Middle frontal gyrus (tissue), 1 donor: ENCODE data around the gene PHF3.
A peak's percentile ranks its signal among the peaks of the same experiment; 100 is the strongest.

Experiments used
- DNase-seq: peaks from one replicate; pipeline ENCODE4 v3.0.0-alpha.2; 2015; ENCODE audit warnings: low spot score; ENCODE audit errors: extremely low spot score

The PHF3 gene, protein sequence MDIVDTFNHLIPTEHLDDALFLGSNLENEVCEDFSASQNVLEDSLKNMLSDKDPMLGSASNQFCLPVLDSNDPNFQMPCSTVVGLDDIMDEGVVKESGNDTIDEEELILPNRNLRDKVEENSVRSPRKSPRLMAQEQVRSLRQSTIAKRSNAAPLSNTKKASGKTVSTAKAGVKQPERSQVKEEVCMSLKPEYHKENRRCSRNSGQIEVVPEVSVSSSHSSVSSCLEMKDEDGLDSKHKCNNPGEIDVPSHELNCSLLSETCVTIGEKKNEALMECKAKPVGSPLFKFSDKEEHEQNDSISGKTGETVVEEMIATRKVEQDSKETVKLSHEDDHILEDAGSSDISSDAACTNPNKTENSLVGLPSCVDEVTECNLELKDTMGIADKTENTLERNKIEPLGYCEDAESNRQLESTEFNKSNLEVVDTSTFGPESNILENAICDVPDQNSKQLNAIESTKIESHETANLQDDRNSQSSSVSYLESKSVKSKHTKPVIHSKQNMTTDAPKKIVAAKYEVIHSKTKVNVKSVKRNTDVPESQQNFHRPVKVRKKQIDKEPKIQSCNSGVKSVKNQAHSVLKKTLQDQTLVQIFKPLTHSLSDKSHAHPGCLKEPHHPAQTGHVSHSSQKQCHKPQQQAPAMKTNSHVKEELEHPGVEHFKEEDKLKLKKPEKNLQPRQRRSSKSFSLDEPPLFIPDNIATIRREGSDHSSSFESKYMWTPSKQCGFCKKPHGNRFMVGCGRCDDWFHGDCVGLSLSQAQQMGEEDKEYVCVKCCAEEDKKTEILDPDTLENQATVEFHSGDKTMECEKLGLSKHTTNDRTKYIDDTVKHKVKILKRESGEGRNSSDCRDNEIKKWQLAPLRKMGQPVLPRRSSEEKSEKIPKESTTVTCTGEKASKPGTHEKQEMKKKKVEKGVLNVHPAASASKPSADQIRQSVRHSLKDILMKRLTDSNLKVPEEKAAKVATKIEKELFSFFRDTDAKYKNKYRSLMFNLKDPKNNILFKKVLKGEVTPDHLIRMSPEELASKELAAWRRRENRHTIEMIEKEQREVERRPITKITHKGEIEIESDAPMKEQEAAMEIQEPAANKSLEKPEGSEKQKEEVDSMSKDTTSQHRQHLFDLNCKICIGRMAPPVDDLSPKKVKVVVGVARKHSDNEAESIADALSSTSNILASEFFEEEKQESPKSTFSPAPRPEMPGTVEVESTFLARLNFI (N-terminal part only)

DNA sequence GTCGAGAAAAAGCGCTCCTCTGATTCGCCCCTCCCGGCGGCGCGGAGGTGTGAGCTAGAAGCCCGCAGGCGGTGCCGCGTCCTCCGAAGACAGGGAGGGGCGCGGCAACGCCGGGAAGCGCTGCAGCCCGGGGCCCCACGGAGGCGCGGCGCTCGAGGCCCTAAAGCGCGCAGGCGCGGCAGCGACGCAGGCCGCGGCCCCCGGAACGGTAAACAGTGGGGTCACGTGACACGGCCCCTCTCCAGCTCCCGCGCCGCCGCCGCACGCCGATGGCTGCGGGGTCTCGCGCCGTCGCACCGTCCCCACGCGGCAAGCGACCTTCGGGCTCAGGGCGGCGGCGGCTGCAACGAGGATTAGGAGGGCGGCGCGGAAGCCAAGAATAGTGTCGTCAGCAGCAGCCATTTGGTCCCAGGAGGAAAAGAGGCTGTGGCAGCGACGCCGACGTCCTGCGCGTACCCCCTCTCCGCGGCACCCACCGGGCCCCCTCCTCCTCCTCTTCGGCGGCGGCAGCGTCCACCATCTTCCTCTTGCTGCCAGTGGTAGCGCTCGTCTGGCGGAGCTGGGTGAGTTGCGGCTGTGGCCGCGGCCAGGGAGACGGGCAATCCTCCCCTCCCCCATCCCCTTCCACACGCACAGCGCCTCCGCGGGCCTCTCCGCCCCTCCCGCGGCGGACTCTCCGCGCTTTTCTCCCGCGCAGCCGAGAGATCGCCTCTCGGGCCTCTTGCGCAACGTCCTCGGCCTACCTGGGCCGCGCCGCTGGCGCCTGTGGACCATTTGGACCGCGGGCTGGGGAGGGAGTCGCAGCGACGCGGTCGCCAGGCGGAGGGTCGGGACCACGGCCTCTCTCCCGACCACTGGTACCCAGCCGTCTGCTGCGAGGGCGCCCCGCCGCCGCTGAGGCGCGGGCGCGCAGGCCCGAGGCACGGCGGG, at the start of gene PHF3:
TSS of gene PHF3 (plus strand) at position 215 of the 930 bp plus-strand sequence. CDS start 10,750 bp downstream, outside the sequence.
- peak; percentile 80 for DNase-seq

DNA sequence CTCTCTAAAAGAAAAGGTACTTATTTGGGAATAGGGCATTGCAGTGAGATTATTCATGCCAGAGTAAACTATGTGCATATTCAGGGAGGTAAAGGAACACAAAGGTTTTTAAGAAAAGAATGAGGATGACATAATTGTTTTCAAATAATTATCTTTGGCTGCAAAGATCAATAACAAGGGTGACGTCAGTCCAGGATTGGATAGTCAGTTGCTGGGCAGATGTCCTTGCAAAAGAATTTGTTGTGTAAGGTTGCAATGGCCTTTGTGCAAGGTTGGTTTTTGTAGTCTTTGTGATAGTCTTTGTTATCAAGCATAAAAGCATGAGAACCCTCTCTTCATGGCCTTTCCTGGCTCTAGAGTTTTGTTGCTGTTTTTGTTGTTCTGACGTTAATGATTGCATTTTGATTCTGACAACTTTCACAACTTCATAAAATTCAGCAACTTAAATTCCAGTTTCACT, 45.6 kb upstream of the PHF3 start:
- no peak for DNase-seq

DNA sequence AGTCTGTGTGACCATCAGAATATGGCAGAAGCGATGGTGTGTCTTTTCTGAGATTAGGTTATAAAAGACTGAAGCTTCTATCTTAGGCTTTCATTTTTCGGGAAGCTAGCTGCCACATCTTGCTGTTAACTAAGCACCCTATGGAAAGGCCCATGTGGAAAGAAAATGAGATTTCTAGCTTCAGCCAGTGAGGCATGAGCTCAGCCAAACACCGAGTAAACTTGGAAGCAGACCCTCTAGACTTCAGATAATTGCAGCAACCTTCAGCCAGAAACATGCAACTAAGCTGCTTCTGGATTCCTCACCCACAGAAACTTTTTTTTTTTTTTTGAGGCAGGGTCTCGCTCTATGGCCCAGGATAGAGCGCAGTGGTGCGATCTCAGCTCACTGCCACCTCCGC, 42.7 kb upstream of the PHF3 start:
- no peak for DNase-seq

DNA sequence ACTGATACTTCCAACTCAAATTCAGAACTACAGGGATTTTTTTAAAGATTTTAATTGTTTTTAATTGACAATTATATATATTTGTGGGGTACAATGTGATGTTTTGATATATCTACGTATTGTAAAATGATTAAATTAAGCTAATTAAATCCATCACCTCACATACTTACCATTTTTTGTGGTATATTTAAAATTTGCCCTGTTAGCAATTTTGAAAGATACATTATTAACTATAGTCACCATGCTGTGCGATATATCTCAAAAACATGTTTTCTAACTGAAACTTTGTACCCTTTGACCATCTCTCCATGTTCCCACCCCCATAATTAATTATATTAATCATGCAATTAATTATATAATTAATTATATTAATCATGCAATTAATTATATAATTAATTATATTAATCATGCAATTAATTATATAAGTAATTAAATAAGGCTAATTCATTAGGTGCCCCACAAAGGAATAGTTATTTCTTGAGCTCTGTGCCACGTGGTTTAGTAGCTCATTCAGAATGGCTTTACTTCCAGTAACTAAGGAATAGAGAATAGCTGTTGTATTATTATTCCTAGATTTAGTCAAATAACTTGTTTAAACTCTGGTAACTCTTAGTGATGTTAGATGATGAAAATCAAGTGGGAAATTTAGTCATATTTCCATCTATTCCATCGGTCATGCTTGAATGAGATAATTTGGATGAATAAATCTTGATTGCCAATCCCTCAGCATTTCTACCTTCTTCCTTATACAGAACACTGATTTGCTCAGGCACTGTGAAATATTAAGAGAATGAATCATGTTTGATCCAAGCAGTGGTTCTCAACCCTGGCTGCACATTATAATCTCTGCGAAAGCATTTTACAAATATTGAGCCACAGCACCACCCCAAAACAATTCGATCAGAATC, 38.2 kb upstream of the PHF3 start:
- no peak for DNase-seq

DNA sequence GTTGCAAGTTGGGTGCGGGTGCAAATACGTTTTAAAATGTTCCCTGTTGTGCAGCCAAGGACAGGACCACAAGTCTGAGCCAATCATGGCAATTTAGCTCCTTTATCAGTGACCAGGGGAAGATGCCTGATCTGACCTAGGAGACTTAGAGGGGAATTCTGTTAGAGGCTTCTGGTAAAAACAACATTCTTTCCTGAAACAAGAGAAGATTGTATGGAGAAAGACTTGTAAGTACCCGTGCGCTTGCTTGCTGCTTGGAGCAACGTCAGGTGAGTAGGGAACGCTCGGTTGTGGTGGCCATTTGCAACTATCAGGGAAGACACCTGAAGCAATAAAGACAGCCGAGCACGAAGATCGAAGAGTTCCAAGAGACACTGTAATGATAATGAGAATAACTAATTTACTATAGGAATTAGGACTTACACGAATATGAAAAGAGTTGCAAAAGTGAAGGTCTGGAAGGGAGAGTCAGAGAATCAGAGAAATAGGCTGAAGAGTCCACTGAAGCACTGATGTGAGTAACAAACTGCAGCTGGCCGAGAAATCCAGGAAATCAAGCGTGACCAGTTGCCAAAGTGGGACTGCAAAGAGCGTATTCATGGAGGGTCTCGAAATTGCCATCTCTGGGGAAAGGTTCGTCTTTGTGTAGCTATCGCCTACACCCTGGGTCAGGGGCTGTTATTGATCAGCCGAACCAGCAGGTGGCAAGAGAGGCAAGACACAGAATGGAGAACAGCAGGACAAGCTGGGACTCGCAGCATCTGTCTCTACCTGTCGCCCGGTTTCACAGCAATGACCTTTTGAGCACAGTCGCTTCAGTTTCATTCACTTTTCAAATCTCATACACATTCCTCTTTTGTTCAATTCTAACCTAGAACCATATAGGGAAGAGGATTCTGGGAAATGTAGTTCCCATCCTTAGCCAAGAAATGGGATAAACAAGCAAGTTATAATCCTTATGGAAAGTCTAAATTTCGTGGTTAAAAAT, 37.3 kb upstream of the PHF3 start:
- peak; percentile 56 for DNase-seq

DNA sequence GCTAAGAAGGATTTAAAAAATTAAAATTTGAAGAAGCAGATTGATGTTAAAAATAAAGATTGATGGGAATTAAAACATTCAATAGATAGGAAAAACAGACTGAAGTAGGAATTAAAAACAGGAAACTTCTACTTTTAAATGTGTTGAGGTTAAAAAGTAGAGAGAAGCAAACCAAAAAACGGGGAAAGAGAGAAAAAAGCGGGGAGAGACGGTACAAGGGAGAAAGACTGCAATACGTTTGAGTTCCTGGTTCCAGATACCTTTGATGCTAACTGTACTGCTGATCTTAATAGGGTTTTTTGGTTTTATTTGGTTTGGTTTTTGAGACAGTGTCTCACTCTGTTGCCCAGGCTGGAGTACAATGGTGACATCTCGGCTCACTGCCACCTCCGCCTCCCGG, 36.4 kb upstream of the PHF3 start:
- DNase-seq, result no peak

DNA sequence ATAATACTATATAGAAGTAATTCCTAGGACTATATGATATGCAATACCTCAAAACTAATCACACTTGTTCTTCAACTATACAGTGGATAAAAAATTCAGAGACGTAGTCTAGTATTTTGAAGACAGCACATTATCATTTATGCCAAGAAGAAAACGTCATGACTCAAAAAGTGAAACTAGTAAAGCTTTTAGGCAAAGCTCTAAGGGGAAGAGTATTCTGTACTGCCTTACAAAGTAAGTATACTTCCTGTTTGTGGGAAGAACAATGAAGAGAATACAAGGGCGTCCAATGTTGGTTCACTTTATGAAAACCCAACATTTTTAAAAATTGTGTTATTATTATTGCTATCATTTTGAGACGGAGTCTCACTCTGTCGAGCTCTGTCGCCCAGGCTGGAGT, 35.5 kb upstream of the PHF3 start:
- DNase-seq, result no peak

DNA sequence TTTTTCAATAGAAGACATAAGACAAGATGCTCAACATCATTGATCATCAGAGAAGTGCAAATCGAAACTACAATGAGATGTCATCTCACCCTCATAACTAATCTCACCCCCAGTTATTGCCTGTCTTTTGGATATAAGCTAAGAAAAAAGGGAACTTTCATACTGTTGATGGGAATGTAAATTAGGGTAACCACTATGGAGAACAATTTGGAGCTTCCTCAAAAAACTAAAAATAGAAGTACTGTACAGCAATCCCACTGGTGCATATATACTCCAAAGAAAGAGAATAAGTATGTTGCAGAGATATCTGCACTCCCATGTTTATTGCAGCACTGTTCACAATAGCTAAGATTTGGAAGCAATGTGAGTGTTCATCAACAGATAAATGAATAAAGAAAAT, 26.4 kb upstream of the PHF3 start:
- DNase-seq, result no peak

DNA sequence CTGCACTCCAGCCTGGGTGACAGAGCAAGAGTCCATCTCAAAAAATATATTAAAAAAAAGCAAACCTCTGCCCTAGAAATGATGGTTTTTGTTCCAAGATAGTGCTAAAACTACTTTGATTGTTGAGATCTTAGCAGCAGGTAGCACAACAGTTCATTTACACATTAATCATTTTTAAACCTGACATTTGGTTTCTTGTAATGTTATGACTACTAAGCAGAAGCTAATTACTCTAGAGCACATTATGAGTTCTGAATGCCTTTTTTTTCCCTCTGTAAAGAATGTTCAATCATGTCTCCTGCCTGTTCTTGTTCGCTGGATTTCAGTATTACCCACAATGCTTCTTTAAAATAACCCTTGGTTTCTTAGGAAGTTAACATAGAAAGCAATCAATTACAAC, 24.7 kb upstream of the PHF3 start:
- DNase-seq, result no peak

DNA sequence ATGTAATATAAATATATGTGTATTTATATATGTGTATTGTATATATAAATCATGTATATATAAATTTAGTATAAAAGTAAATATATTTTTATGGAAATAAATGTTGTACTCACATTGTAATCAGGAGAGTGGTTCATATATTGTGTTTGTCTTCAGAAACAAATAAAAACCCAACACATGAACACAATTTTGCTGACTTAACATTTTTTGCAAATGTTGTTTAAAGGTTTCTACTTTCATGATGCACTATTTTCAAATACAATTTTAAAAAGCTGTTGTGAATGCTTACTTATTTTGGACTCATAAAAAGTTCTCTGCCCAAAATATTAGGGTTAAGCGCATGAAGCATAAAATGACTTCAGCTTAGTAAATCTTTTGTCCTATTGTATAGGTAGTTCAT, 24.0 kb upstream of the PHF3 start:
- DNase-seq, result no peak

DNA sequence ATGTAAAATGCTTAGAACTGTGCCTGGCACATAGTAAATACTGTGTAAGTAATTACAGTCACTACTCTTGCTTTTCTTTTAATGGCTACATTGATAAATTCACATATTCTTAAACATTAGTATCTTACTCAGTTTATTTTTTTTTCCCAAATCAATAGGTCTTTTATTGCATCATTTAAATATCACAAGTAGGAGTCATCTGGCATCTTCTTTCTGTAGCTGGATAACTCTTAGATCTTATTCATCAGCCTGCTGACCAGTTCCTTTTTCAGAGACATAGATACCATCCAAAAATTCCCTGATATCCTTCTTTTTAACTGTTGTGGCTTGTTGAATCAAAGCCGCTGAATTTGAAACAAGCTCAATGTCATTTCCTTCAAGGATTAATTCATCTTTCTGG, 20.0 kb upstream of the PHF3 start:
- no peak for DNase-seq

DNA sequence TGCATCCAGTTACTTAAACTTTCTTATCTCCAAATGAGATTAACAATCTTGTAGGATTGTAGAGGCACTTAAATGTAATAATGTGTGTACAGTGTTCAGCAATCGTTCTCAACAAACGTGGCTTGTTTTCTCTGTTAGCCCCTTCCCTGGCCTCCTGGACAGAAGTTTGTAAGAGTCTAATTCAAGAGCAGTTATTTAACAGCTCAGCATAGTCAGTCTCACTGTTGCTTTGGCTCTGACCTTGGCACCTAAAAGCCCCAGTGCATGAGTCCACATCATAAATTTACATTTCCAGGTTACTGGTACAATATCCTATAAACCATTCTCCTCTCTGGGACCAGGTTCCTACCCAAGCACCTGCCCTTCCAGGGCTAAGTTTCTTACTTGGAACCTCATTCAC, 11.5 kb upstream of the PHF3 start:
- no peak for DNase-seq

DNA sequence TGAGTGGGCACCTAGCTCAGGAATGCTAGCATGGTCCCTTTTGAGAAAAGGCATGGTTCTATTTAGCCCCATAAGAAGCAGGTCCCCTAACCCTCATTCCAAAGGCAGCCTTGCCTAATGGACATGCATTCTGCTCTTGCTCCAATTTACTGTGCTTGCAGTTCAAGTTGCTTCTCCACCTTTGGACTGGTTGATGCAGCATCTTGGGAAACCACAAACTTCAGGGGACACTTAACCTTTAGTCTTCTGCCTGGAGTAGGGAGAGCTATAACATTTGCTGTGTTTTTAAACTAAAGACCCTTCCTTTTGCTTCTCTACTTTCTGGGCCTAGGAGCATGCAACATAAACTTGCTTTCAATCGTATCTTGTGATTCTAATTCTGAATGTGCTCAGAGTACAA, 5.1 kb upstream of the PHF3 start:
- DNase-seq, result no peak

DNA sequence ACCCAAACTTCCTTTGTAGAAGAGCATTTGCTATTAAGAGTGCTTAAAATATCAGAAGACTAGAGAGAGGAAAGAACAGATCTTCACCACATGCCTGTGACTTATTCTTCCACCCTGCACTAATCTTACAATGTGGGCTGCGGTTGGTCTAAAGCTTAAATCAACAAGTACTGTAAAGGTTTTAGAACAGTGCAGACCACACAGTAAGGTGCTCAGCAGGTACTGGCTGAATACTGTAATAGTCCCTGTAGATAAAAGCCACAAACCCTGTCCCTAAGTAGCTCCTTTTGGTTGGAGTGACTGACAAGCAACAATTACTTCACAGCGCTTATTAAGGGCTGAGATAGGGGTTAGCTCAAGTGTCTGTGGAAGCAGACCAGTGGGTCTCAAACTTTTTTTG, 972 bp upstream of the PHF3 start:
- DNase-seq, result no peak

DNA sequence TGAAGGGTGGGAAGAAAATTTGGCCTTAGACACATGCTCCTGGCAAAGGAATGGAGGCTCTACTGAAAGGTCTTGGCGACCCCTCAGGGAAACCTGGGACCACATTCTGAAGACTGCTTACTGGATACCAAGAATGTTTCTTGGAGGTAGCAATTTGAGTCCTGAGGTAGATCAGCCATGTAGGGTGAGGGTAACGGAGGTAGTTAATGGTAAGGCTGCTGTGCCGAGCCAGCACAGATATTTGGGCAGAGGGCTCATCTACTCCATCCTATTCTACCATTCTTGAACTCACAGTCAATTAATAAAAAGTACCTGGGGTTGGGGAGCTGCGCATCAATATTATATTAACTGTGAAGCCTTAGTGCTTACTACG, 401 bp upstream of the PHF3 start:
- no peak for DNase-seq

DNA sequence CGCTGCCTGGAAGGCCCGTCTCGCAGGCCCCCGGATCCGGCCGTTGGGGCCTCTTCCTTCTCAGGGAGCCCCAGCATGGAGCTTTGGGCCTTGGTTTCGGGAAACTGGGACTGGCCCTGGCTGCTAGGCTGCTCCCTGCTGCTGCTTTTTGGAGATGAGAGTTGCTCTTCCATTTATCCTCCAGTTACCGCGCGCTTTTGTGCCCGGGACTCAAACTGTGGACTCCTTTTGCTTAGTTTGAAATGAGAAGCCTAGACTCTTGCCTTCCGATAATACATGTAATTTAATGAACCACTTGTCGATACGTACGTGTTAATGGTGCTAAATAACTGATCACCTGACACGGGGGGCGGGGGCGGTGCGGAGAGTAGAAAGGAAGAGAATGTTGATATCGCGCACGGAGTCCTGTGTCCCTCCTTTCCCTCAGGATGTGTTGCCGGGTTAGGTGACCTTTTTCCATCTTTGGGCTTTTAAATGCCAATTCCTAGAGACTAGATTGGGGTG, 968 bp downstream of the PHF3 start:
- no peak for DNase-seq

DNA sequence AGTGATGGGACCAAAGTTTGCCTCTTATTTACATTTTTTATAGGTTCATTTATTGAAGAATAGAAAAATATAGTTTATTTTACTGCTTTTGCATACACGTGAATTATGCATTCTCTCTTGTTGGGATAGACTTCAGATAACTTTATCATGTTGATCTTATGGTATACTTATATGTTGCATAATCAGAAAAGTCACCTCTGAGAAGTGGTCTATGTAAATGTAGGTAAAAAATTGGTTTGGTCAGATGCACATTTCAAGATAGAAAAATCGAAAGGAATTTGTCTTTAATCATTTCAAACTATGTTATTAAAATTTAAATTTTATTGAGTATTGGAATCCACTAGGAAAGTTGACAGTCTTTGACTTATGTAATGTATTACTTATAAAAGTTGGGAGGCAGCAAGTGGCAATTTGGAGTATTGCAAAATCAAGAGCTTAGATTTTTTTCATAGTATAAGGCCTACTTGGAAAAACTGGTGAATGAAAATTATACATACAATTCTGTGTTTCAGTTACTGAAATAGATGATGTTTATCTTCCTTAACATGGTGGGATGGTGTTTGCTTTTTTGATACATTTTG, 2.4 kb downstream of the PHF3 start:
- no peak for DNase-seq

DNA sequence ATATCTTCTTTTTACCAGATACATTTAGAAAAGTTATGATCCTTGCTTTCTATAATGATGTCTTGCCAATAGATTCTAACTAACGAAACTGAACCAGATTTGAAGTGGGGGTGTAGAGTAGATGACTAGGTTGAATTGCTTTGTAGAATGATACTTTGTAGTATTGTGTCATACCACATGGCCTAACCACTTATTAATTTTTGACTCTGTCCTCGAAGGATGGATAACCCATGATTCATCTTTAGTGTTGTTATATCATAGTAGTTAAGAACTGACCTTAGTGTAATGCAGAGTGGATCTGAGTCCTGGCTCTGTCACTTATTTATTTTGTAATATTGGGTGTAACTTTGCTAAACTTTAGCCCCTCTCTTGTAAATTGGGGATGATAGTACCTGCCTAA, 4.5 kb downstream of the PHF3 start:
- no peak for DNase-seq
